ENCODE data around the gene TACSTD2.

GRCh38 chr1:58618303-58618702, 41.3 kb upstream of the TACSTD2 start:
- TF ChIP-seq CTCF (IDR thresholded peaks at IDR 0.05; ENCODE audit: low read depth, low read length, poor library complexity, severe bottlenecking) (no peak), EZH2phosphoT487 (IDR thresholded peaks at IDR 0.05; ENCODE audit: borderline replicate concordance, low read length) (no peak)
